Mucosa of rectum (tissue), 2 donors: ENCODE measurements around the gene ARHGDIA.

Experiments
- H3K27ac ChIP-seq, 2 donors: one replicate each; pipeline ENCODE4 v1.7.0; 2013; ENCODE audit warnings: inconsistent platforms in 2 of 2, low read depth in 2 of 2, low read length in 2 of 2
- H3K27me3 ChIP-seq, 2 donors: one replicate each; pipeline ENCODE4 v1.7.0; 2013; ENCODE audit warnings: low read length in 2 of 2; ENCODE audit not compliant: control insufficient read depth in 2 of 2, insufficient read depth in 2 of 2
- H3K36me3 ChIP-seq, 2 donors: one replicate each; pipeline ENCODE4 v1.7.0; 2013; ENCODE audit warnings: low read length in 2 of 2; ENCODE audit not compliant: control insufficient read depth in 2 of 2, insufficient read depth in 2 of 2
- H3K4me1 ChIP-seq, 2 donors: one replicate each; pipeline ENCODE4 v1.7.0; 2013; ENCODE audit warnings: low read length in 2 of 2, mild to moderate bottlenecking in 1 of 2; ENCODE audit not compliant: control insufficient read depth in 2 of 2, insufficient read depth in 2 of 2
- H3K4me3 ChIP-seq, 2 donors: one replicate each; pipeline ENCODE4 v1.7.0; 2013; ENCODE audit warnings: low read length in 2 of 2
- H3K9ac ChIP-seq, 2 donors: one replicate each; pipeline ENCODE4 v1.7.0; 2013; ENCODE audit warnings: low read length in 2 of 2, low read depth in 1 of 2, mild to moderate bottlenecking in 1 of 2
- H3K9me3 ChIP-seq, 2 donors: one replicate each; pipeline ENCODE4 v1.7.0; 2013; ENCODE audit warnings: low read length in 2 of 2; ENCODE audit not compliant: control insufficient read depth in 2 of 2
- donor health status: healthy.
- donor health status: Normal muscosa, but diverticular disease.

ARHGDIA gene

GRCh38 chr17:81871387-81872230 lies 472 bp upstream of the ARHGDIA start:
- Histone ChIP-seq H3K27ac (peak overlapping the region; percentile 96 to 98), H3K36me3 (peaks cover 10 to 12% of the 10 kb centered on the region in 2 donors), H3K9me3 (no peaks in the 10 kb centered on the region), H3K4me3 (peak overlapping the region; percentile 85 to 94), H3K9ac (peak overlapping the region; percentile 92 to 99), H3K27me3 (no peaks in the 10 kb centered on the region), H3K4me1 (peaks cover 41 to 44% of the 10 kb centered on the region in 2 donors)

GRCh38 chr17:81870131-81870980 lies 781 bp downstream of the ARHGDIA start:
- H3K36me3 ChIP-seq, result peaks cover 10 to 12% of the 10 kb centered on the region in 2 donors
- H3K9me3 ChIP-seq, result no peaks in the 10 kb centered on the region
- peak overlapping the region; percentile 96 to 98 for H3K27ac ChIP-seq
- peaks cover 53 to 55% of the 10 kb centered on the region in 2 donors for H3K4me1 ChIP-seq
- H3K27me3 ChIP-seq, result no peaks in the 10 kb centered on the region
- H3K9ac ChIP-seq, result peak overlapping the region; percentile 86 to 93
- H3K4me3 ChIP-seq, result peak overlapping the region; percentile 84 to 94

- Histone ChIP-seq H3K4me1 (peaks cover 61% of the 10 kb centered on the region in 2 donors), H3K9ac (peak overlapping the region; percentile 86 to 93)
Observed at GRCh38 chr17:81869221-81870130, 1.7 kb downstream of the ARHGDIA start.

GRCh38 chr17:81868674-81869220 lies 2.4 kb downstream of the ARHGDIA start:
- H3K9ac ChIP-seq, result peak overlapping the region in 1 of 2 donors; percentile 86
- no peaks in the 10 kb centered on the region for H3K9me3 ChIP-seq
- H3K27ac ChIP-seq, result peak overlapping the region; percentile 96 to 98
- H3K4me3 ChIP-seq, result no peak overlapping the region
- H3K36me3 ChIP-seq, result peaks cover 10 to 12% of the 10 kb centered on the region in 2 donors
- peaks cover 63 to 65% of the 10 kb centered on the region in 2 donors for H3K4me1 ChIP-seq
- no peaks in the 10 kb centered on the region for H3K27me3 ChIP-seq

More at GRCh38 chr17:81869221-81870130, 1.7 kb downstream of the ARHGDIA start:
- no peaks in the 10 kb centered on the region for H3K27me3 ChIP-seq
- peaks cover 10 to 12% of the 10 kb centered on the region in 2 donors for H3K36me3 ChIP-seq
- no peaks in the 10 kb centered on the region for H3K9me3 ChIP-seq
- H3K4me3 ChIP-seq, result peak overlapping the region; percentile 84 to 94
- H3K27ac ChIP-seq, result peak overlapping the region; percentile 96 to 98

GRCh38 chr17:81867991-81868673 lies 3.0 kb downstream of the ARHGDIA start:
- H3K27ac ChIP-seq, result peak overlapping the region; percentile 92 to 96
- peak overlapping the region in 1 of 2 donors; percentile 70 for H3K9ac ChIP-seq
- H3K9me3 ChIP-seq, result no peaks in the 10 kb centered on the region
- peaks cover 68 to 69% of the 10 kb centered on the region in 2 donors for H3K4me1 ChIP-seq
- peaks cover 12 to 18% of the 10 kb centered on the region in 2 donors for H3K36me3 ChIP-seq
- H3K4me3 ChIP-seq, result peak overlapping the region in 1 of 2 donors; percentile 17
- H3K27me3 ChIP-seq, result no peaks in the 10 kb centered on the region

GRCh38 chr17:81867170-81867990 lies 3.8 kb downstream of the ARHGDIA start:
- H3K36me3 ChIP-seq, result peaks cover 14 to 18% of the 10 kb centered on the region in 2 donors
- H3K4me1 ChIP-seq, result peaks cover 72 to 73% of the 10 kb centered on the region in 2 donors

GRCh38 chr17:81866440-81867169 lies 4.5 kb downstream of the ARHGDIA start:
- Histone ChIP-seq H3K9ac (peak overlapping the region; percentile 70 to 74), H3K4me3 (peak overlapping the region in 1 of 2 donors; percentile 15), H3K36me3 (peaks cover 14 to 18% of the 10 kb centered on the region in 2 donors)

More at GRCh38 chr17:81867170-81867990, 3.8 kb downstream of the ARHGDIA start:
- peak overlapping the region; percentile 47 to 70 for H3K9ac ChIP-seq
- H3K4me3 ChIP-seq, result peak overlapping the region in 1 of 2 donors; percentile 17
- peak overlapping the region; percentile 92 to 96 for H3K27ac ChIP-seq
- H3K9me3 ChIP-seq, result no peaks in the 10 kb centered on the region
- no peaks in the 10 kb centered on the region for H3K27me3 ChIP-seq

More at GRCh38 chr17:81866440-81867169, 4.5 kb downstream of the ARHGDIA start:
- no peaks in the 10 kb centered on the region for H3K27me3 ChIP-seq
- H3K9me3 ChIP-seq, result no peaks in the 10 kb centered on the region
- H3K4me1 ChIP-seq, result peaks cover 72 to 74% of the 10 kb centered on the region in 2 donors
- H3K27ac ChIP-seq, result peak overlapping the region; percentile 92 to 96
